ENCODE data around the gene NXPE4.
"Not testable (repeated sequence)": the region's sequence is repeated elsewhere in the genome, so short reads cannot be mapped to it uniquely, and the experiment has no call there.

DNA sequence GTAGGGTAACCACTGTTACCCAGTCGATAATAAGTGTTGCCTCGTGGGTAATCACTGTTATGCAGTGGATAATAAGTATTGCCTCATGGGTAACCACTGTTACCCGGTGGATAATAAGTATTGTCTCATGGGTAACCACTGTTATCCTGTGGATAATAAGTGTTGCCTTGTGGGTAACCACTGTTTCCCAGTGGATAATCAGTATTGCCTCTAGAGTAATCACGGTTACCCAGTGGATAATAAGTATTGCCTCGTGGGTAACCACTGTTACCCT is 11.2 kb upstream of the NXPE4 start:
- not testable (repeated sequence) for TF ChIP-seq EZH2phosphoT487 (IDR thresholded peaks at IDR 0.05; ENCODE audit: low read length); EZH2 (optimal IDR thresholded peaks at IDR 0.05; ENCODE audit: low read depth, low read length)
- TF ChIP-seq, protein P1, sequence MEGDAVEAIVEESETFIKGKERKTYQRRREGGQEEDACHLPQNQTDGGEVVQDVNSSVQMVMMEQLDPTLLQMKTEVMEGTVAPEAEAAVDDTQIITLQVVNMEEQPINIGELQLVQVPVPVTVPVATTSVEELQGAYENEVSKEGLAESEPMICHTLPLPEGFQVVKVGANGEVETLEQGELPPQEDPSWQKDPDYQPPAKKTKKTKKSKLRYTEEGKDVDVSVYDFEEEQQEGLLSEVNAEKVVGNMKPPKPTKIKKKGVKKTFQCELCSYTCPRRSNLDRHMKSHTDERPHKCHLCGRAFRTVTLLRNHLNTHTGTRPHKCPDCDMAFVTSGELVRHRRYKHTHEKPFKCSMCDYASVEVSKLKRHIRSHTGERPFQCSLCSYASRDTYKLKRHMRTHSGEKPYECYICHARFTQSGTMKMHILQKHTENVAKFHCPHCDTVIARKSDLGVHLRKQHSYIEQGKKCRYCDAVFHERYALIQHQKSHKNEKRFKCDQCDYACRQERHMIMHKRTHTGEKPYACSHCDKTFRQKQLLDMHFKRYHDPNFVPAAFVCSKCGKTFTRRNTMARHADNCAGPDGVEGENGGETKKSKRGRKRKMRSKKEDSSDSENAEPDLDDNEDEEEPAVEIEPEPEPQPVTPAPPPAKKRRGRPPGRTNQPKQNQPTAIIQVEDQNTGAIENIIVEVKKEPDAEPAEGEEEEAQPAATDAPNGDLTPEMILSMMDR (IDR thresholded peaks at IDR 0.05; ENCODE audit: low read length) = not testable (repeated sequence)
